ENCODE results near the gene PEF1. TPM values are rescaled to one million over a fixed set of nuclear protein-coding genes. Genes with fewer than 3 reads are reported as not detected.

The PEF1 gene
- total and polyA plus RNA-seq, 2 experiments from 2014 or later, result 22.3 to 68.5 TPM

GRCh38 chr1:31598980-31599379, 45.7 kb downstream of the PEF1 start:
- H3K27ac ChIP-seq (ENCODE audit: low read depth), result no peak overlapping the region
- Mint-ChIP-seq H3K9me3 (no peaks in the 10 kb centered on the region), H3K27me3 (ENCODE audit: insufficient read depth, low read depth, poor library complexity) (peaks cover 3% of the 10 kb centered on the region), H3K27ac (no peak overlapping the region), H3K4me3 (no peak overlapping the region), H3K4me1 (no peaks in the 10 kb centered on the region), H3K36me3 (ENCODE audit: low read depth) (no peaks in the 10 kb centered on the region)
- DNase-seq (ENCODE audit: low spot score) (no peak), ATAC-seq (no peak)
- no peaks in the 10 kb centered on the region for H3K4me1 ChIP-seq (ENCODE audit: insufficient read depth)
- H3F3A ChIP-seq (replicated peaks; ENCODE audit: low read depth), result no peaks in the 10 kb centered on the region
- H4K20me1 ChIP-seq (replicated peaks; ENCODE audit: insufficient read depth), result no peaks in the 10 kb centered on the region
- no peaks in the 10 kb centered on the region for H3K9me2 ChIP-seq (ENCODE audit: insufficient read depth)
- H2AFZ ChIP-seq, result no peak overlapping the region
- H3K27me3 ChIP-seq (ENCODE audit: insufficient read depth), result no peaks in the 10 kb centered on the region
- no peak overlapping the region for H3K4me3 ChIP-seq
- no peaks in the 10 kb centered on the region for H3K79me2 ChIP-seq (replicated peaks; ENCODE audit: insufficient read depth)
- no peaks in the 10 kb centered on the region for H3K36me3 ChIP-seq (ENCODE audit: insufficient read depth)
- TF ChIP-seq ZNF462 (CRISPR knock-in tag; IDR thresholded peaks at IDR 0.05), result no peak
- no peak for TF ChIP-seq NANOG (IDR thresholded peaks at IDR 0.05; ENCODE audit: borderline replicate concordance)
- TF ChIP-seq REST (IDR thresholded peaks at IDR 0.05; ENCODE audit: unreplicated experiment), result no peak
- TF ChIP-seq POLR2AphosphoS5 (IDR thresholded peaks at IDR 0.05; ENCODE audit: low read depth), result no peak
- TF ChIP-seq CTCF (conservative IDR thresholded peaks at IDR 0.05; ENCODE audit: low read depth in 2 of 2), result no peak
- H3K4me2 ChIP-seq, result no peak overlapping the region

Measured in GM23338 (cell line).